ENCODE data around the gene LRRC38.
"Not testable (repeated sequence)": the region's sequence is repeated elsewhere in the genome, so short reads cannot be mapped to it uniquely, and the experiment has no call there.

Gene LRRC38

GRCh38 chr1:13513895-13514546, at the start of gene LRRC38:
TSS of gene LRRC38 (minus strand) at chr1:13514003. CDS start at chr1:13513593, 410 bp downstream.
- DNase-seq (ENCODE audit: low spot score), result no peak

- DNase-seq (ENCODE audit: low spot score), result not testable (repeated sequence)
These were observed 49.2 kb upstream of the LRRC38 start for GRCh38 chr1:13562981-13563380.

- DNase-seq (ENCODE audit: low spot score), result no peak
These were observed 46.7 kb upstream of the LRRC38 start for GRCh38 chr1:13560541-13560940.

GRCh38 chr1:13556224-13556764, 42.5 kb upstream of the LRRC38 start:
- DNase-seq (ENCODE audit: low spot score), result no peak

- DNase-seq (ENCODE audit: low spot score), result no peak
These were observed 41.0 kb upstream of the LRRC38 start for GRCh38 chr1:13554798-13555197.

GRCh38 chr1:13550663-13551062, 36.9 kb upstream of the LRRC38 start:
- DNase-seq (ENCODE audit: low spot score), result no peak

GRCh38 chr1:13549521-13549920, 35.7 kb upstream of the LRRC38 start:
- no peak for DNase-seq (ENCODE audit: low spot score)

- DNase-seq (ENCODE audit: low spot score), result no peak
These were observed 35.2 kb upstream of the LRRC38 start for GRCh38 chr1:13549021-13549420.

- DNase-seq (ENCODE audit: low spot score), result no peak
These were observed 34.5 kb upstream of the LRRC38 start for GRCh38 chr1:13548281-13548680.

GRCh38 chr1:13546791-13547190, 33.0 kb upstream of the LRRC38 start:
- no peak for DNase-seq (ENCODE audit: low spot score)

- no peak for DNase-seq (ENCODE audit: low spot score)
These were observed 30.4 kb upstream of the LRRC38 start for GRCh38 chr1:13544221-13544556.

- peak; percentile 6 for DNase-seq (ENCODE audit: low spot score)
These were observed 29.8 kb upstream of the LRRC38 start for GRCh38 chr1:13543451-13544220.

GRCh38 chr1:13541435-13542215, 27.8 kb upstream of the LRRC38 start:
- DNase-seq (ENCODE audit: low spot score), result no peak

- DNase-seq (ENCODE audit: low spot score), result no peak
These were observed 27.1 kb upstream of the LRRC38 start for GRCh38 chr1:13540866-13541265.

GRCh38 chr1:13539683-13540082, 25.9 kb upstream of the LRRC38 start:
- DNase-seq (ENCODE audit: low spot score), result no peak

GRCh38 chr1:13538832-13539231, 25.0 kb upstream of the LRRC38 start:
- DNase-seq (ENCODE audit: low spot score), result no peak

- no peak for DNase-seq (ENCODE audit: low spot score)
These were observed 22.8 kb upstream of the LRRC38 start for GRCh38 chr1:13536571-13536970.

- no peak for DNase-seq (ENCODE audit: low spot score)
These were observed 21.4 kb upstream of the LRRC38 start for GRCh38 chr1:13535227-13535626.

- DNase-seq (ENCODE audit: low spot score), result no peak
These were observed 14.5 kb upstream of the LRRC38 start for GRCh38 chr1:13528320-13528719.

- DNase-seq (ENCODE audit: low spot score), result no peak
These were observed 10.1 kb upstream of the LRRC38 start for GRCh38 chr1:13523780-13524477.

GRCh38 chr1:13520985-13521384, 7.2 kb upstream of the LRRC38 start:
- no peak for DNase-seq (ENCODE audit: low spot score)

- no peak for DNase-seq (ENCODE audit: low spot score)
These were observed 3.5 kb upstream of the LRRC38 start for GRCh38 chr1:13517193-13517812.

All from kidney capillary endothelial cell (primary cell).